IPS-15b (cell line): ENCODE results near the gene SLC26A9.

Experiments
- H3K27me3 ChIP-seq: one replicate; pipeline ENCODE4 v1.6.1; 2013; ENCODE audit warnings: low read length; ENCODE audit not compliant: control insufficient read depth, insufficient read depth
- H3K36me3 ChIP-seq: one replicate; pipeline ENCODE4 v1.6.1; 2013; ENCODE audit warnings: low read length; ENCODE audit not compliant: control insufficient read depth, insufficient read depth
- H3K4me1 ChIP-seq: one replicate; pipeline ENCODE4 v1.6.1; 2013; ENCODE audit warnings: mild to moderate bottlenecking, low read length; ENCODE audit not compliant: control insufficient read depth, insufficient read depth
- H3K4me3 ChIP-seq: one replicate; pipeline ENCODE4 v1.5.1; 2013; ENCODE audit warnings: low read depth, low read length
- H3K9ac ChIP-seq: one replicate; pipeline ENCODE4 v1.6.1; 2013; ENCODE audit warnings: low read depth, mild to moderate bottlenecking, low read length
- H3K9me3 ChIP-seq: one replicate; pipeline ENCODE4 v1.6.1; 2013; ENCODE audit warnings: mild to moderate bottlenecking, low read length; ENCODE audit not compliant: control insufficient read depth, insufficient read depth

The SLC26A9 gene

DNA sequence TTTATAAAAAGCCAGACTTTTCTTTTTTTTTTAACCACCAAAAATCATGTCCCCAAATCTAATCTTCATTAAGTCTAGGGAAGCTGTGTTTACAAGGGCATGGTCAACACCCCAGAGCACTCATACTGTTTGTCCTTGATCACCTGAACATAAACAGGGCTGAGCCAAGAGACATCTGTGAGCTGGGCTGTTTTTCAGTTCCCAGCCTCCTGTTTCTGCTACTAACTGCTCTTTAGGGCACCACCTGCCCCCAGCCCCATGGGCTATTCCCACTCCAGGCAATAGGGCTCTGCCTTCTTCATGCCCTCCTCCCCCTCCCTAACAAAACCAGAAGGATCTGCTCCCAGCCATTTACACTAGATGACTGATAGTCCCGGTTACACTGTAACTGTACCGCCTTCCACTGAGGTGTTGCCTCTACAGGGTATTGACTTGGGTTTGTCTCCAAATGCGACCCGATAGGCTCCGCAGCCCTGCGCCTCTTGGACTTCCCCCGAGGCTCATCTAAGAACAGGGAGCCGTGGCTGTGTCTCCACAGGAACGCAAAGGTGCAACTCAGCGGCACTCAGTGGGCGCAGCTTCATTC, 11.7 kb upstream of the SLC26A9 start:
- Histone ChIP-seq H3K9me3 (no peaks in the 10 kb centered on the region), H3K36me3 (no peaks in the 10 kb centered on the region), H3K4me3 (no peak overlapping the region), H3K9ac (no peak overlapping the region), H3K4me1 (no peaks in the 10 kb centered on the region), H3K27me3 (no peaks in the 10 kb centered on the region)

DNA sequence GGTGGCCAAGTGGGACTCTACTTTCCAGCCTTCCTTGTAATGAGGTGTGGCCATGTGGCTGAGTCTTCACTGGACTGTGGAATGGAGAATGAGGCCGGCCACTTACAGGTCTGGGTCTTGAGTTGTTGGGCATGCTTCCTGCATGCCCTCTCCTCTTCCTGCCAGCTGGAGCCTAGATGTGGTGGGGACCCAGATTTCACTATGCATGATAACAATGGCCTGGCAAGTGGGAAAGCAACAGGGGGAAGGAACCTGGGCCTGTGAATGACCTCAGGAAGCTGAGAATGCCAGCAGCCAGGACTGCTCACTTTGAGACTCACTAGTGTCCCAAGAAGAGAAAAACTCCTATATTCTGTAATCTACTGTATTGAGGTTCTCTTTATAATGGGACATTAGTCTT, 8.5 kb upstream of the SLC26A9 start:
- Histone ChIP-seq H3K9ac (no peak overlapping the region), H3K4me1 (no peaks in the 10 kb centered on the region), H3K9me3 (no peaks in the 10 kb centered on the region), H3K4me3 (no peak overlapping the region), H3K27me3 (peaks cover 1% of the 10 kb centered on the region), H3K36me3 (no peaks in the 10 kb centered on the region)

DNA sequence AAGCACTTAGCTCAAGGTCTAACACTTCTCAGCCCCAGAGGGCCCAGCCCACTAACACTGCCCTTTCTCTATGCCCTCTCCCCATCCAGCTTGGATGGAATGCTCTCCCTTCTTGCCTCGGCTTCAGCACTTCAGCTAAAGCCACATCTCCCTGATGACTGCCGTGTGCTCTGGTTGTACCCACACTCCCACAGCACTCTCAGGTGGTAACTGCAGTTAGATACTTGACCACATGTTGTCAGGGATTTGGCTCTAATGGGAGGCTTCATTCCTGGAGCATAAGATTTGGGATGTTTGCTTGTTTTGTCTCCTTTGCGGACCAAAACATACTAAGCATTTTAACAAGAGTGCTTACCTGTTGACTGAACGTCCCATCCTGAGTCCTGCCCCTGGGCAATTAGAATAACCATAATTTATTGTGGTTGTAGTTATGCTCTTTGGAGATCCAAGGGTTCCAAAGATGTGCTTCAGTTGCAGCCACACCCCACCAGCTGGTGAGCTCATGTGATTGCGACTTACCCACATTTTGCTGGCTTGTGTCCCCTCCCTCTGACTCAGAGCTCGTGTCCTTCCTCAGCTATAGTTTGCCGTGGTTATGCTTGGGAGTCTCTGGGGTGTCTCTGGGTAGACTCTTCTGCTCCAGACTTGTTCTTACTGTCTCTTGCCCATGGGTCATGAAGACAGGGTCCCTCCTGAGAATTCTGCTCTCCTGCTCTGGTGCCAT, 7.7 kb upstream of the SLC26A9 start:
- Histone ChIP-seq H3K4me1 (no peaks in the 10 kb centered on the region), H3K36me3 (no peaks in the 10 kb centered on the region), H3K9me3 (no peaks in the 10 kb centered on the region), H3K27me3 (peaks cover 3% of the 10 kb centered on the region), H3K4me3 (no peak overlapping the region), H3K9ac (no peak overlapping the region)

DNA sequence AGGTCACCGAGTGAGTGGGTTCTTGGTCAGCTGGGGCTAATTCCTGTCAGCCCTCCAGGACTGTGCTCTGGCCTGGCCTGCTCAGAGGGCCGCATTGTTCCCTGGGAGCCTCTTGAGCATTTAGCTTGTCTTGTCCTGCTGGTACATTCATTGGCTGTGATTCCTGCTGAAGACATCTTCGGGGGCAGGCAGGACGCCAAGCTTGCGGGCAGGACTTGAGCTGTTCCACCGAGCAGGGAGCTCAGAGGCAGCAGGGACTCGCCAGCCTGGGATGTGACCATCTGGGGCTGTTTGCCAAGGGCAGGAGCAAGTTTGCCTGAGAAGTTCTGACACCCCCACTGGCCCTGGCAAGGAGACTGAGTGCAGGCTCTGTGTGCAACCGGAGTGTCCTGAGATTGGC, 7.0 kb upstream of the SLC26A9 start:
- H3K36me3 ChIP-seq, result no peaks in the 10 kb centered on the region
- no peaks in the 10 kb centered on the region for H3K9me3 ChIP-seq
- no peaks in the 10 kb centered on the region for H3K4me1 ChIP-seq
- peaks cover 3% of the 10 kb centered on the region for H3K27me3 ChIP-seq
- no peak overlapping the region for H3K9ac ChIP-seq
- H3K4me3 ChIP-seq, result no peak overlapping the region

DNA sequence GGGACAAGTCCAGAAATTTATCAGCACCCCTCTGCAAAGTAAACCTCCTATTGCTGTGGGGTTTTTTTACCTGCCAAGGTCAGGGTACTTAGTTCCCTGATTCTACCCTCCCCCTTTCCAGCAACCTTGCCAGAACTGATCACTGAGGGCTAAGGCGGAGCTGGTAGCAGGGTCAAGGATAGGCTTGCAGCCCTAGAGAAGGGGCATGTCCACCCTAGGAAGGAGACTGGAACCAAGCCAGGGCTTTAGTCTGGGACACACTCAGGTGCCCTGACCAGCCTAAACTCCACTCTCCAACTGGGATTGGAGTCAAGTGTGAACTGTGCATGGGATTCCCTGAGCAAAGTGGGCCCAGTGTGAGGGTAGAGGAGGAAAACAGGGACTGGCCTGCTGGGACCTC, 6.5 kb upstream of the SLC26A9 start:
- H3K27me3 ChIP-seq, result peaks cover 3% of the 10 kb centered on the region
- H3K9ac ChIP-seq, result no peak overlapping the region
- no peaks in the 10 kb centered on the region for H3K4me1 ChIP-seq
- H3K4me3 ChIP-seq, result no peak overlapping the region
- no peaks in the 10 kb centered on the region for H3K9me3 ChIP-seq
- no peaks in the 10 kb centered on the region for H3K36me3 ChIP-seq

DNA sequence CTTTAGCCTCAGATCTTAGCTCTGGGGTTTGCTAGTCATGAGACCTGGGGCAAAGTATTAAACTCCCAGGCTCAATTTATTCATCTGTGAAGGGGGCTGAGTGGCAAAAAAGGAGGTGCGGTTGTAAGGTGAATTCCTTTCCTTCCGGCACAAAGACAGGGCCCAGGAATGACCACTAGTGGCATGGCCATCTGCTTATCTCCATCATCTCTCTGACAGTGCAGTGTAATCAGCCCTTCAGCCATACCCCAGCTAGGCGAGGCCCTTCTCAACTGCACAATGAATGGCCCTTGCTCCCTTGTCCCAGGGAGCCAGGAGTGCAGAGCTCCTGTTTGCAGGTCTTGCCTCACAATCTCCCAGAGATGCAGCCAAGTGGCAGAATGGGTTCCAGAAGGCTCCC, 5.6 kb upstream of the SLC26A9 start:
- Histone ChIP-seq H3K4me1 (no peaks in the 10 kb centered on the region), H3K9ac (no peak overlapping the region), H3K36me3 (no peaks in the 10 kb centered on the region), H3K27me3 (peaks cover 3% of the 10 kb centered on the region), H3K4me3 (no peak overlapping the region), H3K9me3 (no peaks in the 10 kb centered on the region)

DNA sequence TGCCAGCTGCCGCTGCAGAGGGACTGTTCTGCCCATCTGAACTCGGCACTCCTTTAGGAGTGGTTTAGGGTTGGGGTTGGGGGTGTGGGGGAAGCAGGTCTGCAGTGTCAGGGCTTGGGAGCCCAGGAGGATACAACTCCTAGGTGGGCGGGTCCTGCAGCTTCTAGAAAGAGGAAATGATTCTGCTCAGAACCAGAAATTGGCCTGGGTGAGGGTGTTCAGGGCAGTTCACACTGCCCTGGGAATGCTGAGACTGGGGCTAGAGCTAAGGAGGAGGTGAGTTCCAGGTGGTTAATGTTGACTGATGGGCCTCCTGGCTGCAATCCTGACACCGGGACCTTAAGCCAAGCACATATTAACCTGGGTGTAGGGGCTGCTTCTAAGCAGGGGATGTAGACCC, 4.8 kb upstream of the SLC26A9 start:
- Histone ChIP-seq H3K4me1 (peaks cover under 1% of the 10 kb centered on the region), H3K27me3 (peaks cover 3% of the 10 kb centered on the region), H3K9me3 (no peaks in the 10 kb centered on the region), H3K36me3 (no peaks in the 10 kb centered on the region), H3K9ac (no peak overlapping the region), H3K4me3 (no peak overlapping the region)

DNA sequence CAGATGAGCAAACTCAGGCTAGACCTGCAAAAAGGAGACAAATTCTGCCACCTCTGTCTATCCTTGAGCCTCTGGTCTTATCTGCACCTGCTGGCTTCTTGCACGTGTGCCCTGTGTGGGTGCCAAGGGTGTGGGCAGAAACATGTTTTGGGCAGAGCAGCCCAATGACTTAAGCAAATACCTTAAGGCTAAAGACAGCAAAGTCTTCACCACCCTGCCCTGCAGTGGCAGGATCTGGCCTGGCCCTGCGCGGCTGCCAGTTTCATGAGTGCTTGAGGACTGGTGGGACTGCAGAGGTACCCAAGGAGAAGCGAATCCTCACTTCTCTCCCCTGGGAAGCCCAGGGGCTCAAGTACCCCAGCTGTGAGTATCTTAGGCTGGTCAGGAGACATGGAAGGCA, 3.8 kb upstream of the SLC26A9 start:
- H3K27me3 ChIP-seq, result peaks cover 3% of the 10 kb centered on the region
- peaks cover 5% of the 10 kb centered on the region for H3K4me1 ChIP-seq
- no peaks in the 10 kb centered on the region for H3K9me3 ChIP-seq
- H3K4me3 ChIP-seq, result no peak overlapping the region
- H3K9ac ChIP-seq, result no peak overlapping the region
- H3K36me3 ChIP-seq, result no peaks in the 10 kb centered on the region

DNA sequence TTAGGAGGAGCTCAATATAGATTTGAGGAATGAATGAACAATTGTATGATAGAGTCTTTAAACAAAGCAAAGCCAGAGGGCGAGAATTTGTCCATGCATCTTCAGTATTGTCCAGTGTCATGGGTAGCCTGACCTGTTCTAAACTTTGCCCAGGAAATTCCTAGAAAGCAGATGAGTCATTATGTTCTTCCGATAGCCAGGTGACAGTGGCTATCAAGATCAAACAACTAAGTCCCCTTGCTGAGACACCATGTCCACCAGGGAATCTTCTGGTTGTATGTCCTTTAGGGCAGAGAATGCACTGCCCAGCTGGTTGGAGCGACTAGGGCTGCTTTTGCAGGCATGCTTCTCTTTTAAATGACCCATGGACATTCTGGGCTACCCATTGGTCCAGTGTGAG, 1.8 kb upstream of the SLC26A9 start:
- H3K9ac ChIP-seq, result no peak overlapping the region
- H3K36me3 ChIP-seq, result no peaks in the 10 kb centered on the region
- H3K4me1 ChIP-seq, result peaks cover 12% of the 10 kb centered on the region
- no peaks in the 10 kb centered on the region for H3K9me3 ChIP-seq
- H3K27me3 ChIP-seq, result peaks cover 3% of the 10 kb centered on the region
- no peak overlapping the region for H3K4me3 ChIP-seq

DNA sequence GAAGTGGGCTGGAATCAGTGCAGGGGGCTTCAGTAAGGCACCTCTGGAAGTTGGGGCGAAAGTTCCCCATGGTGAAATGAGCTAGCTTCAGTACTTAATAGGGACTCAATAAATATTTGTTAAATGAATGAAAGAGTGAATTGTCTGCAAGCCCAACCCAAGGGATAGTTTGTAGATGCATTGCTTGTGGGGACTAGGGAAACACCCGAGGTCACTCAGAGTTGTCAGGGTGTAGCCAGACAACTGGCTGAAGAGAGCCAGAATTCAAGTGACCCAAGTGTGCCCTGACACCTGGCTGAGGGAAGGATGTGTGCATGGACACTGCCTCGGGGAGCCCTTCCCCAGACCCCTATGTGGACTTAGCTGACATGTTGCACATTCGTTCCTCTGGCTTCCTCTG, 1.3 kb upstream of the SLC26A9 start:
- no peak overlapping the region for H3K4me3 ChIP-seq
- H3K27me3 ChIP-seq, result peaks cover 3% of the 10 kb centered on the region
- peaks cover 18% of the 10 kb centered on the region for H3K4me1 ChIP-seq
- H3K36me3 ChIP-seq, result no peaks in the 10 kb centered on the region
- H3K9me3 ChIP-seq, result no peaks in the 10 kb centered on the region
- no peak overlapping the region for H3K9ac ChIP-seq

DNA sequence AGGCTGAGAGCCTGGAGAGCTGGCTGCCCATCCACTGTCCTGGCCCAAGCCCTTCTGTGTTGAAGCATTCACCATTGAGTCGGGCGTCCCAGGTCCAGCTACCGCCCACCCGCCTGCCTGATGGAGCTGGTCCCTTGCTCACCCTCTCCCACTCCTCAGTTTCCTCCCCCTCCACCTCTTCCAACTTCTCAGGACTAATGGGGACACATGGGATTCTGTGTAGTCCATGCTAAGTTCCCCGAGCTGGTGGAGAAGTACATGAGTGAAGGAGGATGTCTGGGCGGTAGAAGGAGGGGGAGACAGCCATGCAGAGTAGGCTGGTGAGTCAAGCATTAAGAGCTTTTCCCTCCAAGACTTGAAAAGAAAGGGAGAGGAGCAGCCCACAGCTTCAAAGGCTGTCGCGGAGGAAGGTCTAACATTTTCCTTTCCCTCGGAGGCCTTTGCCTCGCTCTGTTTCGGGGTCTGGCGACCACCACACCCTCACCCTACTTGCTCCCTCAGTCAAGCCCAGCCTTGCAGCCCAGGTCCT, 561 bp downstream of the SLC26A9 start:
- Histone ChIP-seq H3K36me3 (no peaks in the 10 kb centered on the region), H3K9ac (no peak overlapping the region), H3K4me3 (no peak overlapping the region), H3K9me3 (no peaks in the 10 kb centered on the region), H3K27me3 (peaks cover 11% of the 10 kb centered on the region), H3K4me1 (peaks cover 26% of the 10 kb centered on the region)

DNA sequence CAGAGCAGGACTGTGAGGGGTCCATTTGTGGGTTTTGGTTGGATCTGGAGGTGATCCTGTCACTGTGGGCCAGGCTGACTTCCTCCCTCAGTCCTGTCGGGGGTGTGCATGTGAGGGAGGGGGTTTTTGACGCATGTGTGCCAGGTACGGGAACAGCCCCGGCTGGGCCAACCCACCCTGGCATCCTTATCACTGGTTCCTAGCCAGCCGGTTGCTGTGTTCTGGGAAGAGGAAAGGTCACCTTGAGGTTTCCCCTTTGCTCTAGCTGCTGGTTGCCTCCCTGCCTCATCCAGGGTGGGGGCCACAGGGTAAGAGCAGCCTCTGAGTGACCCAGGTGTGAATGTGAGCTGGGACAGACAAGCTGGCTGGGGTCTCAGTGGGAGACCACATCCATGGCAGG, 2.5 kb downstream of the SLC26A9 start:
- peaks cover 26% of the 10 kb centered on the region for H3K4me1 ChIP-seq
- H3K9ac ChIP-seq, result no peak overlapping the region
- no peaks in the 10 kb centered on the region for H3K36me3 ChIP-seq
- H3K9me3 ChIP-seq, result no peaks in the 10 kb centered on the region
- H3K4me3 ChIP-seq, result no peak overlapping the region
- H3K27me3 ChIP-seq, result peaks cover 9% of the 10 kb centered on the region
